Endothelial cell of hepatic sinusoid (primary cell): Measurements from ENCODE around the gene DTX3L.
"Not testable (repeated sequence)": the region's sequence is repeated elsewhere in the genome, so short reads cannot be mapped to it uniquely, and the experiment has no call there.

Experiments used
- in situ Hi-C: cut with HindIII; loops from 2 replicates; pipeline ENCODE4 v1.10.0; 2017; ENCODE audit warnings: low sequenced_read_pairs

The DTX3L gene

DNA sequence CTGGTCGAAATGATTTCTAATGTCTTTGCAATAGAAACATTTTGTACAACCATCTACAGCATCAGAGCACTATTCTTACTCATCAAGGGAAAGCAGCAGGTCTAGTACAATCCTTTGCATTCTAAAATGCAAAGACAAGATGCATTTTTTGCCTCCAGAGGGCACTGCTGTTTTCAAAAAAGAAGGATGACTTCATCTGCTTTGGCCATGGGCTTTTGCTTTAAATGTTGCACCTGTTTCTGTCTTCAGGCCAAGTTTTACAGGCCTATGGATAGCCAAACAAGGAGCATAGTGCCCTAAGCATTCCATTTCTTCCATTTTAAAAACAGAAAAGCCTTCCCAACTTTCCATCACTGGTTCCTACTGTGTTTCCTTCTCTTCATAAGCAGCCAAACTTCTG lies 3.5 kb upstream of the DTX3L start:
- in situ Hi-C loops, result no loop called here

DNA sequence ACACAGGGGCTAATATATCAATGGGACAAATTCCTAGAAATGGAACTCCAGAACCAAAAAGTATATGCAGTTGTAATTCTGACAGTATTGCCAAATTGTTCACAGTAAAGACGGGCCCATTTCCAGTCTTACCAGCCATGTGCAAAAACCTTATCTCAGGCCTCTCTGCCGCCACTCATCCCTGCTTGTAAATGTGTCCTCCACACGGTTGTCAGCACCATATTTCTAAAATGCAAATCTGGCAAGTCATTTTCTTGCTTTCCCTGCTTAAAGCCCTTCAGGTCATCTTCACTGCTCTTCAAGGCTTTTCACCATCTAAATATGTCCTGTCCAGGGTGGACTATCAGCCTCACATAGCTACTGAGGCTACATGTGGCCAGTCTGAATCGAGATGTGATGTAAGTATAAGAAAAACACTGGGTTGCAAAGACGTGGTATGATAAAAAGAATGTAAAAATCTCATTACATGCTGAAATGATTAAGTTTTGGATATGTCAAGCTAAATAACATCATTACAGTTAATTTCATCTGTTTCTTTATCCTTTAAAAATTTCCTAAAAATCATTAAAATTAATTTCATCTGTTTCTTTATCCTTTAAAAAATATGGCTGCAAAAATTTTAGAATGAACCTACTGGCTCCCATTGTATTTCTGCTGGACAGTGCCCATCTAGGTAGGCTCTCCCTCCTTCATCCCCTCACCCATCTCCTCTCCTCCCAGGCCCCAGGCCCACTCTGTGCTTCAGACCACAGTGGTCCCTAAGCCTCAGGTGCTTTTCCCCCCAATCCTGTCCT lies 1.0 kb upstream of the DTX3L start:
- in situ Hi-C loops, result no loop called here

DNA sequence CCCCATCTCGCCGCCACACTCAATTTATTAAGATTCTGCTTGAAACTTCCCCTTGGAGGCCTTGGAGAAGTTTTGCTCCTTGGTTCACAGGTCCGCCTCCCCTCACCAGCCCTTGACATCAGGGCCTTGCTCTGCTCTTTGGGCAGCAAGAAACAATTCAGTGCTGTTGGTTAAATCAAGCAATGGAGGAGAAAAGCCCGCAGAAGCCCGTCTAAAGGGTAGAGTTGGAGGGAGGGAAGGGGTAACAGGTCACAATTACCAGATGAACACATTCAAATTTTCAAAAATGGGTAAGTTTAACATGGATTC lies 467 bp upstream of the DTX3L start:
- in situ Hi-C loops, result no loop called here

DNA sequence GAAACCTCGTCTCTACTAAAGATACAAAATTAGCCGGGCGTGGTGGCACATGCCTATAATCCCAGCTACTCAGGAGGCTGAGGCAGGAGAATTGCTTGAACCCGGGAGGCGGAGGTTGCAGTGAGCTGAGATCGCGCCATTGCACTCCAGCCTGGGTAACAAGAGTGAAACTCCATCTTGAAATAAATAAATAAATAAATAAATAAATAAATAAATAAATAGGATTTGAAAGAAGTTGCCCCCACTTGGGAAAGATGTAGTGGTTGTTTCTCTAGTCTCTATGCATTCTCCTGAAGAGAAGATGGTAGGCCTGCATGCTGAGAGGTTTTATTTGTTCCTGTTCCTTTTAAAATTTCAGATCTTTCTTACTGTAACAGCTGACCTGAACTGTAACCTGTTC lies 4.0 kb downstream of the DTX3L start:
- in situ Hi-C loops, result not testable (repeated sequence)

DNA sequence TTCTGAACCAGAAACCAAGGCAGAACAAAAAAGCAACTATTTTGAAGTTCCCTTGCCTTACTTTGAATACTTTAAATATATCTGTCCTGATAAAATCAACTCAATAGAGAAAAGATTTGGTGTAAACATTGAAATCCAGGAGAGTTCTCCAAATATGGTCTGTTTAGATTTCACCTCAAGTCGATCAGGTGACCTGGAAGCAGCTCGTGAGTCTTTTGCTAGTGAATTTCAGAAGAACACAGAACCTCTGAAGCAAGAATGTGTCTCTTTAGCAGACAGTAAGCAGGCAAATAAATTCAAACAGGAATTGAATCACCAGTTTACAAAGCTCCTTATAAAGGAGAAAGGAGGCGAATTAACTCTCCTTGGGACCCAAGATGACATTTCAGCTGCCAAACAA lies 4.6 kb downstream of the DTX3L start:
- in situ Hi-C loops, result no loop called here

DNA sequence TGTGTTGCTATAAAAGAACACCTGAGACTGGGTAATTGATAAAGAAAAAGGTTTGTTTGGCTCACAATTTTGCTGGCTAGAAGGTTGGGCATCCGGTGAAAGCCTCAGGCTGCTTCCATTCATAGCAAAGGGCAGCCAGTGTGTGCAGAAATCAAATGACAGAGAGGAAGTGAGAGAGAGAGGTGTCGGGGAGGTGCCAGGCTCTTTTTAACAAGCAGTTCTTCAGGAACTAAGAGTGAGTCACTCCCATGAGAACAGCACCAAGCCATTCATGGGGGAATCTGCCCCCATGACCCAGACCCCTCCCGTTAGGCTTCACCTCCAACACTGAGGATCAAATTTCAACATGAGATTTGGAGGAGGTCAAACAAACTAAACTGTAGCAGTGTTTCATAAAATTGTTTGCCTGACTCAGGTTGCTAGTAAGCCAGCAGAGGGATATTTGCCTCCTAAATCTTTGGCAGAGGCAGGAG lies 8.8 kb downstream of the DTX3L start:
- in situ Hi-C loops, result loop anchor here (5.0 kb wide), 2 partner anchors 66 to 89 kb away; no protein-coding TSS in a partner anchor

DNA sequence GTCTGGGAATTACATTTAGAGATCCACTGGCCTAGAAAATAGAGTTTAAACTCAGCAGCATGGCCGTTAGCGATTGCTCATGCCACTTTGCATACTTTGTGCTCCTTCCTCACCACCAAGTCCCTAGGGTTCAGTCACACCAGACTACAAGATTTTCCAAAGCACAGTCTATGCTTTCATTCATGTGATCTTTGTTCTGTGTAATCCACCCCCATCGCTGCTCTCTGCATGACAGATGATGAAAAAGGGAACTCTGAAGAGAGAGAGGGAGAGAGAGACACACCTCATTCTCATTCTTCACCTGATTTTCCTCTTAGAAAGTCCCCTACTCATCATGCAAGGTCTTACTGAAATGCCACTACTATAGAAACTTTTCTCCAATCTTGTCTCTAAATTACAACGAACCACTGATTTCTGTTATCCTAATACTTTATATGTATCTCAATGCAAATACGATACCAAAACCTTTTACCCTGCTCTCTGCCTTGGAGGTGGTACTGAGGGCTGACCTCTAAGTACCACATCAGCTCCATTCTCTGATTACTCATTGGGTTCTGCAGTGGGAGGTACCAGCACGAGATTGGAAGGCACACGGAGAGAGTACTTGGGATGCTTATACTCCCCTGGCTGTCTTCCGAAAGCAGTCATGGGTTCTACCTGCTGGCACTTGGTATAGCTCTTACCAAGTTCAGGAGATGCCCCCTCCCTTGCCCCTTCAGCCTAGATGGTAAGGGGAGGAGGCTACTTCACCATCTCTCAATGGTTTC lies 12.2 kb downstream of the DTX3L start:
- in situ Hi-C loops, result no loop called here

DNA sequence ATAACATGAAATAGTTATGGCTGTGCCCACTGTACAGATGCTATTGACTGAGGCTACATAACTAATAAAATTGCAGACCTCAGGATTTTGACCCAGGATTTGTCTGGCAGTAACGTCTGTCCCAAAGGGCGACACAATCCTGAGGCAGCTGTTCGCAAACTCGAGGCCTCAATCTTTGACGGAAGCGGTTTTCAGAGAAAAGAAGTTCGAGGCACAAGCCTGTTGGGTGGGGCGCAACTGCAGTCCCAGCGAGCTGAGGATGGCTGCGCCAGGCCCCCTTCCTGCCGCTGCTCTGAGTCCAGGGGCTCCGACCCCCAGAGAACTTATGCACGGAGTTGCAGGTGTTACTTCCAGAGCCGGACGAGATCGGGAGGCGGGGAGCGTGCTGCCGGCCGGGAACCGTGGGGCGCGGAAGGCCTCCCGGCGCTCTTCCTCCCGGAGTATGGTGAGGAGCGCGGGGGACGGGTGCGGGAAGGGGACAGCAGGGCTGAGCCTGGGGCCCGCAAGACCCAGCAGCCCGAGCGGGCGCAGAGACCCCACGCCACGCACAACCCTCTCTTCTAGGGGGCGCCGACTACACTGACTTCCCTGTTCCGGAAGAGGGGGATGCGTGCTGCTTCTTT lies 13.4 kb downstream of the DTX3L start, which contains the start of gene PARP15:
TSS of gene PARP15 (plus strand) at position 242 of the 623 bp plus-strand sequence. CDS start at position 260, 18 bp downstream.
- in situ Hi-C loops, result no loop called here

DNA sequence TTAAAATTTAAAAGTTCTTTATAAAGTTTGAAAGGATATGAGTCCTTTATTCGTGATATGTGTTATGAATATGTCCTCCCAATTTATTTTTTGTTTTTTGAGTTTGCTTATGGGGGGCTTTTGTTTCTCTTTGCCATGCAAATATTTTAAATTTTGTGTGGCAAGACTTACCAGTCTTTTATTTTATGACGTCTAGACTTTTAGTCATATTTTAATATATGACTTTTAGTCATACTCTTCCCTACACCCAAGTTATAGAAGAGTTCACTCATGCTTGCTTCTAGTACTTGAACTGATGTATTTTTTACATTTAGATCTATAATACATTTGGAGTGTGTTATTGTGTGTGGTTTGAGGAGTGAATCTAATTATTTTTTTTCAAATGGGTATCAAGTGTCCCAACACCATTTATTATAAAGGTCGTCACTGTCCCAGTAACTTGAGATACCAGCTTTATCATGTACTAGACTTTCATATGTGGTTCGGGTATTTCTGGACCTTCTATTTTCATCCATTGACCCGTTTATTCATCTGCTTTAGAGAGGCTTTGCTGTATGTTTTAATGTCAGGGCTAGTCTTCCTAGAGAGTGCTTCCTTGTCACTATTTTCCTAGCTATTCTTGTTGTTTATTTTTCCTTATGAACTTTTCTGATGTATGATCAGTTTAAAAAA lies 14.1 kb downstream of the DTX3L start:
- in situ Hi-C loops, result no loop called here

DNA sequence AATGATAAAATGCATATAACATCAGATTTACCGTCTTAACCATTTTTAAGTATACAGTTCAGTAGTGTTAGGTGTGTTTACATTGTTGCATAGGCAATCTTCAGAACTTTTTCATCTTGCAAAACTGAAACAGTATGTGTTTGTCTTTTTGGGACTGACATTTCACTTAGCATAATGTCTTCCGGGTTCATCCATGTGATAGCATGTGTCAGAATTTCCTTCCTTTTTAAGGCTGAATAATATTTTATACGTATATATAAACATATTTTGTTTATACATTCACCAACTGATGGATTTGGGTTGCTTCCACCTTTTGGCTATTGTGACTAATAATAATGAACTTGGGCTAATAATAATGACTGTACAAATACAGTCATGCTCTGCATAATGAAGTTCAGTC lies 16.3 kb downstream of the DTX3L start:
- in situ Hi-C loops, result no loop called here

DNA sequence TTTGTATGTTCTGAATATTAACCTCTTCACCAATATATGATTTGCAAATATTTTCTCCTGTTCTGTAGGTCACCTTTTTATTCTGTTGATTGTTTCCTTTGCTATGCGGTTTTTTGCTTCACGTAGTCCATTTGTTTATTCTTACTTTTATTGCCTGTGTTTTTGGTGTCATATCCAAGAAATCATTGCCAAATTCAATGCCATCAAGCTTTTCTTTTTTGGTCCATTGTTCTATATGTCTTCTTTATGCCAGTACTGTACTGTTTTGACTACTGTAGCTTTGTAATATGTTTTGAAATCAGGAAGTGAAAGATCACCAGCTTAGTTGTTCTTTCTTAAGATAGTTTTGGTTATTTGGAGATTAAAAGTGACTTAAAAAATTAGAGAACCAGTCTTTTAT lies 17.5 kb downstream of the DTX3L start:
- in situ Hi-C loops, result no loop called here

DNA sequence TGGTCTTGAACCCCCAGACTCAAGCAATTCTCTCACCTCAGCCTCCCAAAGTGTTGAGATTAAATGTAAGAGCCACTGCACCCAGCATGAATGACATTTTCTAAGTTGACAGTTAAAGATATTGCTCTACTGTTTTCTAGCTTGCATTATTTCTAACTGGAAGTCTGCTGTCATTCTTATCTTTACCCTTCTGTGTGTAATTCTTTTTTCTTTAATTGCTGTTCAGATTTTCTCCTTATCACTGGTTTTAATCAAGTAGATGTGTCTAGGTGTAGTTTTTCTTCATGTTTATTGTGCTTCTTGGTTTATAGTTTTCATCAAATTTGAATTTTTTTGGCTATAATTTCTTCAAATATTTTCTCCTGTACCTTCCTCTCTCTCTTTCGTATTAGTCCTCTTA lies 18.3 kb downstream of the DTX3L start:
- in situ Hi-C loops, result no loop called here

DNA sequence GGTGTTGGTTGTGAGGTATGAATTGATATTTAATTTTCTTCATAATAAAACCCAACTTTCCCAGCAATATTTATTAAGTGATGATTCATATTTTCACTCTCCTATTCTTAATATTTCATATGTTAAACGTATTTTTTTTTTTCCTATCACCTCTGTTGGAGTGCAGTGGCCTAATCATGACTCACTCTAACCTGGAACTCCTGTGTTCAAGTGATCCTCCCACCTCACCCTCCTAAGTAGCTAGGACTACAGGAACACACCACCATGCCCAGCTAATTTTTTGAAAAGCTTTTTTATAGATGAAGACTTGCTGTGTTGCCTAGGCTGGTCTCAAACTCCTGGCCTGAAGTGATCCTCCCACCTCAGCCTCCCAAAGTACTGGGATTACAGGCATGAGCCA lies 22.0 kb downstream of the DTX3L start:
- in situ Hi-C loops, result no loop called here

DNA sequence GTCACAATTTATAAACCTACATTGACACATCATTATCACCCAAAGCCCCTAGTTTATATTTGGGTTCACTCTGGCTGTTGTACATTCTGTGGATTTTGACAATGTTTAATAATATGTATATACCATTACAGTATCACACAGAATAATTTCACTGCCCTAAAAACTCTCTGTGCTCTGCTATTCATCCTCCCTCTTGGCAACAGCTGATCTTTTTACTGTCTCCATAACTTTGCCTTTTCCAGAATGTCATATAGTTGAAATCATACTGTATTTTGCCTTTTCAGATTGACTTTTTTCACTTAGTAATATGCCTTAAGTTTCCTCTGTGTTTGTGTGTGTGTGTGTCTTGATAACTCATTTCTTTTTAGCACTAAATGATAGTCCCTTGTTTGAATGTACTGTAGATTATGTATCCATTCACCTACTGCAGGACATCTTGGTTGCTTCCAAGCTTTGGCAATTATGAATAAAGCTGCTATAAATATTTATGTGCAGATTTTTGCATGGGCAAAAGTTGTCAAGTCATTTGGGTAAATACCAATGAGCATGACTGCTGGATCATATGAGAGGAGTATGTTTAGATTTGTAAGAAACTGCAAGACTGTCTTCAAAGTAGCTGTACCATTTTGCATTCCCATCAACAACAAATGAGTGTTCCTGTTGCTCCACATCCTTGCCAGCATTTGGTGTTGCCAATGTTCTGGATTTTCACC lies 22.8 kb downstream of the DTX3L start:
- in situ Hi-C loops, result no loop called here

DNA sequence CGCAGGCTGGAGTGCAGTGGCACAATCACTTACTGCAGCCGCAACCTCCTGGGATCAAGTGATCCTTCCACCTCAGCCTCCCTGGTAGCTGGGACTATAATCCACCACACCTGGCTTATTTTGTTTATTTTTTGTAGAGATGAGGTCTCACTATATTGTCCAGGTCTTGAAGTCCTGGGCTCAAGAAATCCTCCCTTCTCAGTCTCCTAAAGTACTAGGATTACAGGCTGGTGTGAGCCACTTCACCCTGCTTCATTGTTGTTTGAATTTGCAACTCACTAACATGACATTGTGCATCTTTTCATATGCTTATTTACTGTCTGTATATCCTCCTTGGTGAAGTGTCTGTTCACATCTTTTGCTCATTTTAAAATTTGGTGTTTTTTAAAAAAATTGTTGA lies 23.4 kb downstream of the DTX3L start:
- in situ Hi-C loops, result no loop called here

DNA sequence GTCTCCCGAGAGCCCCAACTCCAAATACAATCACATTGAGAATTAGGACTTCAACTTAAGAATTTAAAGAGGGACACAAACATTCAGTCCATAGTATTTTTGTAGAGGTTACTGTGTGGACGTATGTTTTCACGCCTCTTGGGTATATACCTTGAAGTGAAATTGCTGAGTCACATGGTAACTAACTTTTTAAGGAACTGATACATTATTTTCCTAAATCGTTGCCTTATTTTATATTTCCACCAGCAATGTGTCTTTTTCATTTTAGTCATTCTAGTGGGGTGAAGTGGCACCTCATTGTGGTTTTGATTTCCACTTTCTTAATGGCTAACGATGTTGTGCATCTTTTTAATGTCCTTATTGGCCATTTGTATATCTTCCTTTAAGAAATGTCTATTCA lies 25.2 kb downstream of the DTX3L start:
- in situ Hi-C loops, result no loop called here

DNA sequence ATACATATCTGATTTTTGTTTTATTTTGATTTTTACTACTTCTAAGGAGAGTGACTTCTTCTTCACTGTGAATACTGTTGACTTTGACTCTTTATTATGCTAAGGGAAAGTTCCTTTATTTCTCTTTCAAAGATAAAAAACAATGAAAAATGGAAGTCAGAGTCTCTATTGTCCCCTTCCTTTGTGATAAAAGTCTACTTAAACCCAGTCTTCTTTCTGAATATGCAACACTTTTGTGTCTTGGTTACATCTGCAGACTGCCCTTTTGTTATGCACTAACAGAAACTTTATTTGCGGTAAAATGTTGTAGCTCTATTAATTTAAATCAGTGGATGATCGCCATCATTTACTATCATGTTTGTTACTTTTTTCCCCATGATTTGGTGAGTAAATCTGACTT lies 26.5 kb downstream of the DTX3L start:
- in situ Hi-C loops, result no loop called here

DNA sequence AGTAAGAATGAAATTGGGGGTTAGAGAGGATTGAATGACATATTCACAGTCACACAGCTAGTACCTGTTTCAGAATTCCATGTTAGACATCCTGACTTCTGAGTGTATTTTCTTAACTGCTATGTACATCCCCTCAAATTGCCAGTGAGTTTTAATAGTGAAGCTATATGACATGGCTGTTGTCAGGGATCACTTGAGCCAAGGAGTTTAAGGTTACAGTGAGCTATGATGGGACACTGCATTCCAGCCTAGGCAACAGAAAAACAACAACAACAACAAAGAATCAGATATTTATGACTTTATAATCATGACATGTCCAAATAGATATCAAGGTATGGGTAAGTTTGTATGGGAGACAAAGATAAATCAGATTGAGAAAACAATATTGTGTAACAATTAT lies 29.9 kb downstream of the DTX3L start:
- in situ Hi-C loops, result no loop called here

DNA sequence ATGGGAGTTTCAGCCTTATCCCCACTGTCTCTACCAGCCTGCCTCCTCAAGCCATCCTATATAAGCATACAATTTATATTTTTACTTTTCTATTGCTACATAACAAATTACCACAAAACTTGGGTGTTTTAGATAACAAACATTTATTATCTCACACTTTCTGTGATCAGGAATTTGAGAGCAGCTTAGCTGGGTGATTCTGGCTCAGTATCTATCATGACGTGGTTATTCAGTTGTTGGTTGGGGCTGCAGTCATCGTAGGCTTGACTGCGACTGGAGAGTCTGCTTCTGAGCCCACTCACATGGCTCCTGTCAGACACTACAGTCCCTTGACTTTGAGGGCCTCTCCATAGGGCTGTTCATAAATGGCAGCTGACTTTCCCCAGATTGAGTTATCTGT lies 34.0 kb downstream of the DTX3L start:
- in situ Hi-C loops, result no loop called here

DNA sequence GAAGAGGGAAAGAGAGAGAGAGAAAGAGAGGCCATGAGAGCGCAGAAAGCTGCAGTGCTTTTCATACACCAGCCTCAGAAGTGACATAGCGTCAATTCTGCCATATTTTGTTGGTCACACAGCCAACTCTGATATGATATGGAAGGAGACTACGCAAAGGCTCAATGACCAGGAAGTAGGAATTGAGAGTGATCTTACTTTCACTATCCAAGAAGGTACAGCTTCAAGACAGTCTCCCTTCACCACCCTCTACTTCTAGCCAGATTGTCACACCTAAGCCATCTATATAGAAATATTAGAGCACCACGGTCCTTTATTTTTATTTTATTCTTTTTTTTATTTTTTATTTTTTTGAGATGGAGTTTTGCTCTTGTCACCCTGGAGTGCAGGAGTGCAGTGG lies 34.4 kb downstream of the DTX3L start:
- in situ Hi-C loops, result no loop called here
